B cell (primary cell): ENCODE measurements around the gene HS2ST1. TPM values are rescaled to one million over a fixed set of nuclear protein-coding genes. Genes with fewer than 3 reads are reported as not detected.
A peak's percentile ranks its signal among the peaks of the same experiment; 100 is the strongest.

Experiments used
- ATAC-seq: fragments of 200-7000 bp; cut with Tn5 transposase; one replicate; pipeline ENCODE4 v1.10.0; 2021; ENCODE audit warnings: low read depth, mild to moderate bottlenecking, moderate number of reproducible peaks, moderate library complexity
- CTCF ChIA-PET: fragments of 350-600 bp; sonication (Branson Sonifier 250); formaldehyde crosslinking; loops from one replicate; lab custom pipeline; 2021; ENCODE audit warnings: antibody characterized with exemption, inconsistent platforms; lab: Charles Lee
- POLR2A ChIA-PET: fragments of 350-600 bp; sonication (Branson Sonifier 250); formaldehyde crosslinking; loops from one replicate; lab custom pipeline; 2021; ENCODE audit warnings: antibody characterized with exemption; lab: Charles Lee
- DNase-seq: peaks from one replicate; pipeline ENCODE4 v3.0.0; 2013
- H2AFZ ChIP-seq: 2 replicates; pipeline ENCODE4 v1.6.1; 2012; ENCODE audit warnings: mild to moderate bottlenecking, low read depth, low read length; ENCODE audit not compliant: insufficient read depth, poor library complexity, severe bottlenecking
- H3K27ac ChIP-seq, 2 donors: 1 replicate in 1 of 2; 2 replicates in 1 of 2; pipeline ENCODE4 v1.5.1; 2012 to 2013; ENCODE audit warnings: low read length in 2 of 2, mild to moderate bottlenecking in 2 of 2, moderate library complexity in 1 of 2
- H3K27me3 ChIP-seq, 4 experiments: fragments of 200-600 bp in 1 of 4; sonication (generic) in 1 of 4; replicated peaks in 1 of 4; 1 replicate in 2 of 4; 2 replicates in 2 of 4; pipeline versions ENCODE4 v1.6.1 to v1.7.0; 2013 to 2016; ENCODE audit warnings: low read length in 3 of 4, mild to moderate bottlenecking in 2 of 4, mixed read lengths in 1 of 4, moderate library complexity in 1 of 4; ENCODE audit not compliant: insufficient read depth in 4 of 4, control insufficient read depth in 3 of 4; ENCODE audit errors: control extremely low read depth in 1 of 4
- H3K36me3 ChIP-seq, 2 experiments: replicated peaks in 1 of 2; 1 replicate in 1 of 2; 2 replicates in 1 of 2; pipeline versions ENCODE4 v1.6.1 to v1.7.1; 2013; ENCODE audit warnings: low read length in 1 of 2; ENCODE audit not compliant: insufficient read depth in 2 of 2, control insufficient read depth in 1 of 2; ENCODE audit errors: control extremely low read depth in 1 of 2, extremely low read depth in 1 of 2
- H3K4me1 ChIP-seq, 2 donors: fragments of 200-600 bp in 1 of 2; sonication (generic) in 1 of 2; 1 replicate in 1 of 2; 2 replicates in 1 of 2; pipeline versions ENCODE4 v1.5.1 to v1.6.1; 2013 to 2017; ENCODE audit warnings: low read length in 2 of 2; ENCODE audit not compliant: control insufficient read depth in 2 of 2, insufficient read depth in 2 of 2
- H3K4me2 ChIP-seq: replicated peaks from 2 replicates; pipeline ENCODE3; 2012; ENCODE audit warnings: mild to moderate bottlenecking, low read depth, low read length; ENCODE audit not compliant: poor library complexity, severe bottlenecking
- H3K4me3 ChIP-seq, 5 experiments: fragments of 200-600 bp in 1 of 5; sonication (generic) in 1 of 5; 1 replicate in 3 of 5; 2 replicates in 2 of 5; pipeline versions ENCODE4 v1.5.1 to v1.7.0; 2011 to 2016; ENCODE audit warnings: low read length in 4 of 5, mild to moderate bottlenecking in 4 of 5, low read depth in 2 of 5, control low read depth in 1 of 5, moderate library complexity in 1 of 5; ENCODE audit not compliant: insufficient read depth in 1 of 5; ENCODE audit errors: control extremely low read depth in 1 of 5, extremely low read depth in 1 of 5
- H3K79me2 ChIP-seq: fragments of 200-600 bp; sonication (generic); one replicate; pipeline ENCODE4 v1.6.0; 2016; ENCODE audit warnings: low read length; ENCODE audit not compliant: control insufficient read depth, insufficient read depth
- H3K9ac ChIP-seq: fragments of 200-600 bp; sonication (generic); 2 replicates; pipeline ENCODE4 v1.6.1; 2017; ENCODE audit warnings: mild to moderate bottlenecking, low read length, moderate library complexity
- H3K9me3 ChIP-seq, 3 donors: one replicate each; pipeline versions ENCODE4 v1.6.1 to v1.7.1; 2013; ENCODE audit warnings: low read length in 2 of 3; ENCODE audit not compliant: control insufficient read depth in 2 of 3, insufficient read depth in 1 of 3; ENCODE audit errors: control extremely low read depth in 1 of 3
- H4K20me1 ChIP-seq: 2 replicates; pipeline ENCODE4 v1.6.0; 2012; ENCODE audit warnings: mild to moderate bottlenecking, low read length; ENCODE audit not compliant: insufficient read depth, control insufficient read depth, poor library complexity, severe bottlenecking
- H3K27ac Mint-ChIP-seq: one replicate; pipeline ENCODE4 v1.8.0; 2021; ENCODE audit warnings: mixed read lengths
- H3K27me3 Mint-ChIP-seq: one replicate; pipeline ENCODE4 v1.8.0; 2021; ENCODE audit warnings: mixed read lengths
- H3K4me1 Mint-ChIP-seq: one replicate; pipeline ENCODE4 v1.8.0; 2021; ENCODE audit warnings: mixed read lengths
- H3K4me3 Mint-ChIP-seq: one replicate; pipeline ENCODE4 v1.8.0; 2021; ENCODE audit warnings: mixed read lengths
- H3K9me3 Mint-ChIP-seq: one replicate; pipeline ENCODE4 v1.8.0; 2022; ENCODE audit warnings: mixed read lengths; ENCODE audit not compliant: insufficient read depth
- CTCF ChIP-seq: fragments of 200-600 bp; IDR thresholded peaks from one replicate; pipeline ENCODE4 v1.8.0; 2022; ENCODE audit warnings: antibody characterized with exemption, mild to moderate bottlenecking
- EZH2 ChIP-seq: IDR thresholded peaks from 2 replicates; pipeline ENCODE4 v1.6.1; 2012; ENCODE audit warnings: borderline replicate concordance, low read depth, mild to moderate bottlenecking, moderate library complexity, low read length; ENCODE audit not compliant: insufficient read depth, poor library complexity, severe bottlenecking
- WGBS: methylation state at CpG from one replicate; pipeline ENCODE4 v1.1.5; 2013; ENCODE audit warnings: missing lambda C conversion rate; ENCODE audit not compliant: insufficient coverage; 5-methylcytosine and 5-hydroxymethylcytosine counted together
- intact Hi-C: fragments of 100-400 bp; cut with micrococcal nuclease; formaldehyde crosslinking; loops from one replicate; pipeline ENCODE4 v1.10.0; 2022
- polyA plus RNA-seq: library from polyadenylated mRNA; depleted of rRNA; stranded (reverse); fragments of >200 nt; gene quantifications from 2 replicates; pipeline ENCODE4 v1.2.3, GENCODE V29; 2012
- total RNA-seq, 2 donors: library from RNA; stranded (reverse); fragments of 120-200 nt in 1 of 2; gene quantifications; 1 replicate in 1 of 2; 2 replicates in 1 of 2; pipeline versions ENCODE4 v1.2.3 to v1.2.4, GENCODE V29; 2013 to 2022

Gene HS2ST1
- total and polyA plus RNA-seq, 2 donors (not counting 1 experiment from before 2014, with no cell fraction given) = 3.0 to 16.9 TPM

GRCh38 chr1:86913399-86913895 lies 988 bp upstream of the HS2ST1 start:
- H3K27ac Mint-ChIP-seq = no peak overlapping the region
- CTCF ChIA-PET = interaction anchor here (1.0 to 4.1 kb wide), 8 partner anchors 12 to 416 kb away, joined by 3 to 38 read pairs (median 4); no protein-coding TSS in a partner anchor
- peak overlapping the region; percentile 90 for H2AFZ ChIP-seq
- H3K27me3 ChIP-seq = no peaks in the 10 kb centered on the region
- H3K36me3 ChIP-seq = peaks cover 11 to 19% of the 10 kb centered on the region in 2 experiments
- peak overlapping the region; percentile 94 to 97 for H3K27ac ChIP-seq
- no peak overlapping the region for H3K4me3 Mint-ChIP-seq
- no peaks in the 10 kb centered on the region for H3K27me3 Mint-ChIP-seq
- peaks cover 89% of the 10 kb centered on the region for H3K79me2 ChIP-seq
- H3K4me1 Mint-ChIP-seq = peaks cover 54% of the 10 kb centered on the region
- peaks cover 61% of the 10 kb centered on the region for H4K20me1 ChIP-seq
- ATAC-seq = no peak
- H3K4me3 ChIP-seq = peak overlapping the region; percentile 85 to 100 (median 94)
- DNase-seq = peak; percentile 72
- peaks cover 32 to 41% of the 10 kb centered on the region in 2 donors for H3K4me1 ChIP-seq
- H3K9ac ChIP-seq = peak overlapping the region; percentile 93
- POLR2A ChIA-PET = interaction anchor here (0.5 to 3.5 kb wide), 4 partner anchors 31 to 209 kb away, joined by 5 to 20 read pairs (median 8); partner anchors contain the start of gene SH3GLB1
- H3K9me3 ChIP-seq = no peaks in the 10 kb centered on the region
- 0% methylated on average over 10 of the region's 17 CpGs for WGBS
- intact Hi-C loops = loop anchor here (5.0 kb wide), 3 partner anchors 46 to 1636 kb away; partner anchors contain the start of gene BCL10
- peak overlapping the region; percentile 76 for H3K4me2 ChIP-seq
- no peak for TF ChIP-seq EZH2
- TF ChIP-seq CTCF = no peak
- H3K9me3 Mint-ChIP-seq = no peaks in the 10 kb centered on the region
